HG03095 (cell line): ENCODE data around the gene STX8.

Source experiments
- ATAC-seq: cut with Tn5 transposase; IDR thresholded peaks from one replicate; pipeline ENCODE4 v1.9.1; 2021; ENCODE audit warnings: moderate library complexity; ENCODE audit not compliant: unreplicated experiment

STX8 gene

GRCh38 chr17:9215465-9215864, 360.2 kb downstream of the STX8 start:
- ATAC-seq: no peak

GRCh38 chr17:9213303-9213640, 362.3 kb downstream of the STX8 start:
- ATAC-seq: no peak

DNA sequence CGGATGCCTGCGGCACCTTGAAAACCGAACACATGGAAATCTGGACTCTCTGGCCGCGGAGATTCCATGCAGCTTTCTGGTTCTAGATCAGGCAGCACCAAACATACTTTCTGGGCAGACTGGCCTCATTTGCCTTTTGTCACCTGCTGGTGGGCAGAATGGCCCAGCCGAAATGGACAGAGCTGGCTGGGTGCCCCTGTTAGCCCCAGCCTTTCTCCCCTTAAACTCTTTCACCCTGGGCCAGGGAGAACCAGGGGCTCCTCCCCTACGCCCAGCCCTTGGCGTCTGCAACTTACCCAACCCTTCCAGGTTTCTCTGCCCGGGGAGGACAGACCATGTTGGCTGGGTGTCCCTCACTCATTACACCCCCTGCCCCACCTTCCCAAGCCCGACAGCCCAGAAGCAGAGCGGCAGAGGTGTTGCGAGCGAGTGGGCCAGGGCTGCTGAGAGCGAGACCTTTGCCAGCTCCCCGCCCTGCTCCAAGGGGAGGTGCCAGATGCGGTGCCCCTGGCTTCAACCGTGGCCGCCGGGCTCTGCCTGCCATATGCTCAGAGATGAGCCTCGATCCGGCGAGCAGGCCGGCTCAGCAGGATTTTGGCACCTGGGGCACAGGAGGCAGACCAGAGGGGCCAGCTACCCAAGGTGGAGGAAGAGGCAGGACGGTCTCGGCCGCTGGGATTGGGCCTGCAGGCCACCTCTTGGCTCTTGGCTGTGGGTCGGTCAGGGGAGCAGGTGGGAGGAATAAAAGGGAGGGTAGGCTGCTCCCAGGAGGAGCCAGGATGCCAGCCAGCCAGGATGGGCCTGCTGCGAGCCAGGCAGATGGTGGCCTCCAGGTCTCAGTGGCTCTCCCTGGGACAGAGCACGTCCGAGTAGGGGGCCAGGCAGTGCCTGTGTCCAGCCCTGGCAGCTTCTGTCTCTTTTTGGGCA, 363.0 kb downstream of the STX8 start:
- ATAC-seq: no peak

DNA sequence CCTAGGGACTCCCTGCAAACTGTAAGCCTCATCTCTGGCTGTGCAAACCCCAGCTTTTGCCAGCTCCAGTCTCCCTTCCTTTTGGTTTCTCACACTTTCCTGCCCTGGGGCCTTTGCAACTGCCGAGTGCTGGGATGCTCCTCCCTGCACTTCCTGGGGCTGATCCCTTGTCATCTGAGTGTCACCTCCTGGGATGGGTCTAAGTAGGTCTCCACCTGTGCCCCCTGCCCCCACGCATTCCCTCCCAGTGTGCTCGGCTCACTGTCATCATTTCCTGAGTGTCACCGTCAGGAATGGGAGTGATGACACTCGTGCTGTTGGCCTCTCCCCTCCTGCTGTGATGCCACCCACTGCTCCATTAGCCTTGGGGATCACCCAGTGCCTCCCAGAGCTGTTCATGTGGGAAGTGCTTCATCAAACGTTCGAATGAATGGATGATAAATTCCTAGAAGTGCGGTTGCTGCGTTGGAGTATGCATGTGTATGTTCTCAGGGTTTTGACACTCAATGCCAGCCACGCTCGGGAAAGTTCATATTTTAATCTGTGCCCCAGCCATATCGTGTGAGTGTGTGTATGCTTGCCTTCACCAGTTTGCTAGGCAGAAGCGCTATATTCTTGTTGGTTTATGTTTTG, 364.4 kb downstream of the STX8 start:
- ATAC-seq: no peak

DNA sequence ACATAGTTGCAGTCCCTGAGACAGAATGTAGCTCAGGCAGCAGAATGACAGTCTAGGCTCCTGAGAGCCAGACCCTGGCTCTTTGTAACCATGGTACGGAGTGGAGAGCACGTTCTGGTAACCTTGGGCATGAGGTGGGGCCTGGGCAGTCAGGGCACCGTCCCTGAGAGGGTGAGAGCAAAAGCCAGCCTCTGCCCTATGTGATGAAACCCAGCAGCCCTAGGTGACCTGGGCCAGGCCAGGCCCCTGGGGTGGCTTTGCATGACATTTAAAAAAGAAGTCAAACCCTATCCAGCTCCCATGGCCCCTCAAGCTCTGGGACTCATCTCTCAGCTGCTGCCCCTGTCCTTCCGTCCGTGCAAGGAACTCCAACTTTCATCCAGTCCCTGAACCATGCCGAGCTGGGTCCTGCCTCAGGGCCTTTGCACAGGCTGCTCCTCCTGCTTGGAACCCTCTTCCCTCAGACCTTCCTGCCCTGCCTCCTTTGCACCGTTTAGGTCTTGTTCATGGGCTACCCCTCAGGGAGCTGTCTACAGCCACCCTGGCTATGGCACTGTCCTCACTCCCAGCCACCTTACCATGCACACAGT, 365.7 kb downstream of the STX8 start:
- ATAC-seq: no peak

DNA sequence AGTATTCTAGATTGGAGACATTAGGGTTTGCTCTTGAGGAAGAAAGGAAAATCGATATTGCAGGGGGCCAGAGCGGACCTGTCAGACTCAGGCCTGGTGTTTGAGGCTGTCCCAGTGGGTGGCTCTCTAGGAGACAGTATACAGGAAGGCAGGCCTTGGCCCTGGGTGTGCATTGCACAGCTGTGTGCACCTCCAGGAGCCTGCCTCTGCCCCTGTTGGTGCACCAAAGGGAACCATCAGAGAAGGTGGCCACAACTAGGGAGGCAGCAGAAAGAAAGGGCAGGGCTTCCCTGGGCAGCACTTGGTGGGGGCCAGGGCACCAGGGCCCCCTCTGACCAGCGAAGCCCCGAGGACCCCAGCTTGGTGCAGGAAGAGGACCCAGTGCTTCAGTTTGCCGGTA, 366.3 kb downstream of the STX8 start:
- no peak for ATAC-seq

DNA sequence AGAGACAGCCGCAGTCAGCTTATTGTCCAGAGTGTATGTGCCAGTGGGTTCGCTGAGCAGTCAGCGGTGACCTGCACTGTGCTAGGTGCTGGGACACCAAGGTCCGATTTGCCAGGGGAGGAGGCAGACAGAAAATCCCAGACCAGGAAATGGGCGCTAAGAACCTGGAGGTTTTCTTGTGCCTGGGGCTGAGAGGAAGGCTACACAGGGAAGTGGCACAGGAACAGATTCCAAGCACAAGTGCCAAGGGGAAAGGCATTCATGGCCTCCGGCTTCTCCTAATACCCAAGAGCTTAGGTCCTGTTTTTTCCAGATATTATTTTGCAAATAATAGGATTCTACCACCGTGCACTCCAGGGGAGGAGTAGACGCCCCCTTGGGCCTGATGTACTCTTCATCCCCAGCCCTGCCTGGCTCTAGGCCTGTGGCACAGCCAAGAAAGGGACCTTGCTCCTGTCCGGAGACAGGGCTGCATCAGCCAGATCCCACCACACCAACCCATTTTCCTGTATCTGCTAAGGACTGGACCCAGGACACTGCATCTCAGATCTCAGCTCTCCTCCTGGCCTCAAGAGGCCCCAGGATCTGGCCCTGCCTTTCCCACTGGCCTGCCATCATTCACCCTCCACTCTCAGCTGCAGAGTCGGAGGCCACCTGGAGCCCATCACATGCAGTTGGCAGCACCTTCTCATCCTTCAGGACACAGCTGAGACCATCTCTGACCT, 367.1 kb downstream of the STX8 start:
- no peak for ATAC-seq

GRCh38 chr17:9206741-9207332, 368.8 kb downstream of the STX8 start:
- ATAC-seq: no peak

GRCh38 chr17:9206410-9206703, 369.3 kb downstream of the STX8 start:
- ATAC-seq: no peak

DNA sequence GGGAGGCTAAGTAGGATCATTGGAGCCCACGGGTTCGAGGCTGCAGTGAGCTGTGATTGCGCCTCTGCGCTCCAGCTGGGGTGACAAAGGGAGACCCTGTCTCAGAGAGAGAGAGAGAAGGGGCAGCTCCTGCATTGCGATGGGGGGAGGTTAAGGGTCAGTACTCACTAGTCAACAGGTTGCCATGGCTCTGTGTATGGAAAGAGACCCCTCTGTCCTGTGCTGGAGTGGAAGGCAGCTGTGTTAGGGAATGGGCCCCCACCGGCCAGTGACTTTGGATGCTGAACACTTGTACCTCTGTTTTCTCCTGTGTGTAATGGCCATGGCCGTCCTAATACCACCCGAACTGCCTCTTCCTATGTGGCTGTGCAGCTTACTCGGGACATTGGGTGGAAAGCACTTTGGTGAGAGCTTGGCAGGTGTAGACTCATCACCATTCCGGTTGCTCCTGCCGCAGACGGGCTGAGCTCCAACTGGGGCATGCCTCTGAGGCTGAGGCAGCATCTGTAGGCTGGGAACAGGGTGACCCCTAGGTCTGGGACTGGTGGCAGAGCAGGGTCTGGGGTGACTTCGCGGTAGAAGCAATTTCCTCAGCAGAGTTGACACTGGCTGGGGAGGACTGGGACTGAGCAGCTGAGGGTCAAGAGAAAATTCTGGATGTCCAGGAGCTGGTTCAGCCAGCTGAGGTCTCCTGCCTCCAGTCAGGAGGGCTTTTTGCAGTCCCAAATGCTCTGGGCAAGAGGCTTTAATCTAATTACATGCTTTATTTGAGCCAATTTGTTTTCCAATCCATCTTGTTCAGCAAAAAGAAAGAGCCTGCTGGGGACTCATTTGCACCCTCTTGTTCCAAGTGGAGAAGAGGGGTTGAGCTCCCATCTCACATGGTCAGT, 369.9 kb downstream of the STX8 start:
- no peak for ATAC-seq

- ATAC-seq: no peak
Measured at GRCh38 chr17:9204637-9205329, 370.8 kb downstream of the STX8 start.

- no peak for ATAC-seq
Measured at GRCh38 chr17:9203771-9204425, 371.7 kb downstream of the STX8 start.

- no peak for ATAC-seq
Measured at GRCh38 chr17:9202532-9202931, 373.1 kb downstream of the STX8 start.

- peak; percentile 60 for ATAC-seq
Measured at GRCh38 chr17:9200699-9201359, 374.8 kb downstream of the STX8 start.
